Lower leg skin (tissue), 4 donors: ENCODE measurements around the gene ADARB2. TPM values are rescaled to one million over a fixed set of nuclear protein-coding genes. Genes with fewer than 3 reads are reported as not detected.

Experiments used
- DNase-seq, 2 donors: peaks; one replicate each; pipeline ENCODE4 v3.0.0-alpha.2; 2019; ENCODE audit warnings: low spot score in 2 of 2
- H3K4me3 ChIP-seq: fragments of 200-600 bp; sonication (generic); 2 replicates; pipeline ENCODE4 v1.5.1; 2017; ENCODE audit warnings: mild to moderate bottlenecking, low read depth; ENCODE audit not compliant: poor library complexity, severe bottlenecking
- POLR2A ChIP-seq, 2 donors: fragments of 450-650 bp; IDR thresholded peaks; one replicate each; pipeline ENCODE4 v1.6.1; 2016 to 2017; ENCODE audit warnings: antibody characterized with exemption in 2 of 2, mild to moderate bottlenecking in 1 of 2, moderate library complexity in 1 of 2
- WGBS, 2 donors: methylation state at CpG; one replicate each; pipeline ENCODE4 v1.1.5; 2018; 5-methylcytosine and 5-hydroxymethylcytosine counted together
- intact Hi-C: fragments of 100-400 bp; cut with DNase I; formaldehyde crosslinking; loops from one replicate; pipeline ENCODE4 v1.15.0; 2023; ENCODE audit warnings: low total_unique reads
- total RNA-seq, 4 donors: library from RNA; depleted of rRNA; stranded (reverse); fragments of >200 nt; gene quantifications; one replicate each; pipeline ENCODE4 v1.1.0, GENCODE V29; 2016
- TF ChIP-seq, protein P1 (sequence below), 3 donors: fragments of 450-650 bp; IDR thresholded peaks; one replicate each; pipeline ENCODE4 v1.5.1; 2016; ENCODE audit warnings: antibody characterized with exemption in 3 of 3, mild to moderate bottlenecking in 3 of 3, moderate library complexity in 2 of 3

Gene ADARB2
- total RNA-seq, 4 donors from 2014 or later = 0.72 to 3.6 (median 1.8) TPM

DNA sequence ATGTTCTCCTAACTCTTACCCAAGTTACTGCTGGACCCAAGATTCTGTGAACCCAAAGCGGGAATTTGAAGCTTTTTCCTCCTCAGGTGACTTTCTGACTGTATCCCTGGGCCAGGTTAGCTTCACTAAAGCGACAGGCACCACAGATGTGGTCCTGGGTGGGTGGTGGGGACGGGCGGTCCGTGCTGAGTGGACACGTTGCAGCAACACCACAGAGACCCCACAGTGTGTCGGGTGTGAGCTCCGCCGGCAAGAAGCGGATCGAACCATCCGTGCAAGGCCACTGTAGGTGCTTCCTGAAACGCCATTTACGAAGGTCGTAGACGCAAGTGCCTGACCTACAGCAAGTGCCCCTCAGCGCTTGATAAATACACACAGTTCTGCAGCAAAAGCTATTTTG lies 325.9 kb downstream of the ADARB2 start:
- no peak overlapping the region for H3K4me3 ChIP-seq
- TF ChIP-seq POLR2A (IDR thresholded peaks at IDR 0.05) = no peak
- TF ChIP-seq, protein P1, sequence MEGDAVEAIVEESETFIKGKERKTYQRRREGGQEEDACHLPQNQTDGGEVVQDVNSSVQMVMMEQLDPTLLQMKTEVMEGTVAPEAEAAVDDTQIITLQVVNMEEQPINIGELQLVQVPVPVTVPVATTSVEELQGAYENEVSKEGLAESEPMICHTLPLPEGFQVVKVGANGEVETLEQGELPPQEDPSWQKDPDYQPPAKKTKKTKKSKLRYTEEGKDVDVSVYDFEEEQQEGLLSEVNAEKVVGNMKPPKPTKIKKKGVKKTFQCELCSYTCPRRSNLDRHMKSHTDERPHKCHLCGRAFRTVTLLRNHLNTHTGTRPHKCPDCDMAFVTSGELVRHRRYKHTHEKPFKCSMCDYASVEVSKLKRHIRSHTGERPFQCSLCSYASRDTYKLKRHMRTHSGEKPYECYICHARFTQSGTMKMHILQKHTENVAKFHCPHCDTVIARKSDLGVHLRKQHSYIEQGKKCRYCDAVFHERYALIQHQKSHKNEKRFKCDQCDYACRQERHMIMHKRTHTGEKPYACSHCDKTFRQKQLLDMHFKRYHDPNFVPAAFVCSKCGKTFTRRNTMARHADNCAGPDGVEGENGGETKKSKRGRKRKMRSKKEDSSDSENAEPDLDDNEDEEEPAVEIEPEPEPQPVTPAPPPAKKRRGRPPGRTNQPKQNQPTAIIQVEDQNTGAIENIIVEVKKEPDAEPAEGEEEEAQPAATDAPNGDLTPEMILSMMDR (IDR thresholded peaks at IDR 0.05) = no peak
- no peak for DNase-seq
- intact Hi-C loops = no loop called here
- 86 to 91% methylated on average over 17 of the region's 17 CpGs for WGBS, 2 donors

- intact Hi-C loops = no loop called here
- DNase-seq = no peak
- TF ChIP-seq, protein P1 (IDR thresholded peaks at IDR 0.05) = no peak
- TF ChIP-seq POLR2A (IDR thresholded peaks at IDR 0.05) = no peak
- H3K4me3 ChIP-seq = no peak overlapping the region
- 90 to 95% methylated on average over 30 to 33 of the region's 33 CpGs for WGBS, 2 donors
These were observed 326.6 kb downstream of the ADARB2 start for GRCh38 chr10:1410469-1411395.

- no peak for DNase-seq
- TF ChIP-seq POLR2A (IDR thresholded peaks at IDR 0.05) = no peak
- TF ChIP-seq, protein P1 (IDR thresholded peaks at IDR 0.05) = no peak
- H3K4me3 ChIP-seq = no peak overlapping the region
- 89 to 92% methylated on average over 10 to 11 of the region's 11 CpGs for WGBS, 2 donors
- intact Hi-C loops = no loop called here
These were observed 327.3 kb downstream of the ADARB2 start for GRCh38 chr10:1410032-1410431.

GRCh38 chr10:1409392-1409791 lies 327.9 kb downstream of the ADARB2 start:
- H3K4me3 ChIP-seq = no peak overlapping the region
- WGBS, 2 donors = 83 to 92% methylated on average over 15 to 16 of the region's 16 CpGs
- DNase-seq = no peak
- intact Hi-C loops = no loop called here
- TF ChIP-seq, protein P1 (IDR thresholded peaks at IDR 0.05) = no peak
- TF ChIP-seq POLR2A (IDR thresholded peaks at IDR 0.05) = no peak

GRCh38 chr10:1408651-1409367 lies 328.5 kb downstream of the ADARB2 start:
- H3K4me3 ChIP-seq = no peak overlapping the region
- TF ChIP-seq, protein P1 (IDR thresholded peaks at IDR 0.05) = no peak
- TF ChIP-seq POLR2A (IDR thresholded peaks at IDR 0.05) = no peak
- intact Hi-C loops = no loop called here
- 64 to 70% methylated on average over 19 to 25 of the region's 26 CpGs for WGBS, 2 donors
- no peak for DNase-seq
